GM12878 (cell line): Measurements from ENCODE around the gene ACTL10.
"Not testable (repeated sequence)": the region's sequence is repeated elsewhere in the genome, so short reads cannot be mapped to it uniquely, and the experiment has no call there.

ENCODE experiments used
- CHD4 ChIP-seq: fragments of 200-600 bp; sonication (generic); IDR thresholded peaks from 2 replicates; pipeline ENCODE4 v1.6.1; 2016; ENCODE audit warnings: mild to moderate bottlenecking
- CREB1 ChIP-seq: IDR thresholded peaks from 2 replicates; pipeline ENCODE4 v1.6.1; 2012; ENCODE audit warnings: low read depth, mild to moderate bottlenecking, inconsistent platforms
- CTCF ChIP-seq, 3 experiments: IDR thresholded peaks in 2 of 3; conservative IDR thresholded peaks in 1 of 3; 2 replicates each; pipeline ENCODE4 v1.5.1; 2011; ENCODE audit warnings: low read depth in 3 of 3, low read length in 3 of 3, mild to moderate bottlenecking in 3 of 3, control low read depth in 2 of 3, moderate library complexity in 2 of 3, inconsistent platforms in 1 of 3, mixed read lengths in 1 of 3; ENCODE audit not compliant: control insufficient read depth in 2 of 3, insufficient read depth in 1 of 3; ENCODE audit errors: extremely low read depth in 1 of 3
- EP300 ChIP-seq, 2 experiments: fragments of 150-350 bp in 1 of 2; IDR thresholded peaks; 2 replicates each; pipeline ENCODE4 v1.6.1; 2011 to 2012; ENCODE audit warnings: low read depth in 2 of 2, low read length in 2 of 2, borderline replicate concordance in 1 of 2, improper control_type of control experiment in 1 of 2, inconsistent platforms in 1 of 2; ENCODE audit not compliant: control insufficient read depth in 1 of 2
- ESRRA ChIP-seq: IDR thresholded peaks from 2 replicates; pipeline ENCODE4 v1.6.1; 2012; ENCODE audit warnings: mild to moderate bottlenecking, low read length, improper control_type of control experiment
- SMAD1 ChIP-seq: fragments of 450-650 bp; IDR thresholded peaks from 2 replicates; pipeline ENCODE4 v1.6.1; 2018; ENCODE audit warnings: mild to moderate bottlenecking, low read depth; ENCODE audit not compliant: partially characterized antibody
- TAF1 ChIP-seq: IDR thresholded peaks from 2 replicates; pipeline ENCODE4 v1.6.1; 2011; ENCODE audit warnings: mild to moderate bottlenecking, low read depth, low read length, borderline replicate concordance
- TBL1XR1 ChIP-seq: IDR thresholded peaks from 2 replicates; pipeline ENCODE4 v1.6.1; 2012; ENCODE audit warnings: low read depth, low read length, improper control_type of control experiment
- TF ChIP-seq, protein P1 (sequence below): IDR thresholded peaks from 2 replicates; pipeline ENCODE4 v1.6.1; 2012; ENCODE audit warnings: low read depth, low read length, improper control_type of control experiment
- TF ChIP-seq, protein P2 (sequence below): fragments of 450-650 bp; IDR thresholded peaks from 2 replicates; pipeline ENCODE4 v1.6.1; 2017; ENCODE audit warnings: mild to moderate bottlenecking

DNA sequence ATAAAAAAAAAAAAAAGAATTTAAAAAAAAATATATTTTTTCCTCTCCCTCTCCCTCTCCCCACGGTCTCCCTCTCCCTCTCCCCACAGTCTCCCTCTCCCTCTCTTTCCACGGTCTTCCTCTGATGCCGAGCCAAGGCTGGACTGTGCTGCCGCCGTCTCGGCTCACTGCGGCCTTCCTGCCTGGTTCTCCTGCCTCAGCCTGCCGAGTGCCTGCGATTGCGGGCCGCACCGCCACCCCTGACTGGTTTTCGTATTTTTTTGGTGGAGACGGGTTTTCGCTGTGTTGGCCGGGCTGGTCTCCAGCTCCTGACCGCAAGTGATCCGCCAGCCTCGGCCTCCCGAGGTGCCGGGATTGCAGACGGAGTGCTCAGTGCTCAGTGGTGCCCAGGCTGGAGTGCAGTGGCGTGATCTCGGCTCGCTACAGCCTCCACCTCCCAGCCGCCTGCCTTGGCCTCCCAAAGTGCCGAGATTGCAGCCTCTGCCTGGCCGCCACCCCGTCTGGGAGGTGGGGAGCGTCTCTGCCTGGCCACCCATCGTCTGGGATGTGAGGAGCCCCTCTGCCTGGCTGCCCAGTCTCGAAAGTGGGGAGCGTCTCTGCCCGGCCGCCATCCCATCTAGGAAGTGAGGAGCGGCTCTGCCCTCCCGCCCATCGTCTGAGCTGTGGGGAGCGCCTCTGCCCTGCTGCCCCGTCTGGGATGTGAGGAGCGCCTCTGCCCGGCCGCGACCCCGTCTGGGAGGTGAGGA lies 34.1 kb downstream of the ACTL10 start:
- TF ChIP-seq SMAD1; CHD4; TBL1XR1; EP300 (IDR thresholded peaks at IDR 0.05; ENCODE audit: borderline replicate concordance in 1 of 2, control insufficient read depth in 1 of 2, low read depth in 2 of 2, low read length in 2 of 2); CREB1; ESRRA; CTCF (IDR thresholded peaks at IDR 0.05 in 2 of 3, conservative IDR thresholded peaks at IDR 0.05 in 1 of 3; ENCODE audit: control insufficient read depth in 2 of 3, extremely low read depth in 1 of 3, insufficient read depth in 1 of 3, low read depth in 3 of 3, low read length in 3 of 3); TAF1: not testable (repeated sequence)
- TF ChIP-seq, protein P1, sequence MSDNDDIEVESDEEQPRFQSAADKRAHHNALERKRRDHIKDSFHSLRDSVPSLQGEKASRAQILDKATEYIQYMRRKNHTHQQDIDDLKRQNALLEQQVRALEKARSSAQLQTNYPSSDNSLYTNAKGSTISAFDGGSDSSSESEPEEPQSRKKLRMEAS = not testable (repeated sequence)
- TF ChIP-seq, protein P2, sequence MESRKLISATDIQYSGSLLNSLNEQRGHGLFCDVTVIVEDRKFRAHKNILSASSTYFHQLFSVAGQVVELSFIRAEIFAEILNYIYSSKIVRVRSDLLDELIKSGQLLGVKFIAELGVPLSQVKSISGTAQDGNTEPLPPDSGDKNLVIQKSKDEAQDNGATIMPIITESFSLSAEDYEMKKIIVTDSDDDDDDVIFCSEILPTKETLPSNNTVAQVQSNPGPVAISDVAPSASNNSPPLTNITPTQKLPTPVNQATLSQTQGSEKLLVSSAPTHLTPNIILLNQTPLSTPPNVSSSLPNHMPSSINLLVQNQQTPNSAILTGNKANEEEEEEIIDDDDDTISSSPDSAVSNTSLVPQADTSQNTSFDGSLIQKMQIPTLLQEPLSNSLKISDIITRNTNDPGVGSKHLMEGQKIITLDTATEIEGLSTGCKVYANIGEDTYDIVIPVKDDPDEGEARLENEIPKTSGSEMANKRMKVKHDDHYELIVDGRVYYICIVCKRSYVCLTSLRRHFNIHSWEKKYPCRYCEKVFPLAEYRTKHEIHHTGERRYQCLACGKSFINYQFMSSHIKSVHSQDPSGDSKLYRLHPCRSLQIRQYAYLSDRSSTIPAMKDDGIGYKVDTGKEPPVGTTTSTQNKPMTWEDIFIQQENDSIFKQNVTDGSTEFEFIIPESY = not testable (repeated sequence)
